Fibroblast of pulmonary artery (primary cell): ENCODE data around the gene ELMO1.

Experiments used
- DNase-seq: peaks from one replicate; pipeline ENCODE4 v3.0.0-alpha.2; 2010; ENCODE audit warnings: low read depth
- H3K4me3 ChIP-seq: replicated peaks from 2 replicates; pipeline ENCODE4 v1.5.1; 2011; ENCODE audit warnings: low read depth, mild to moderate bottlenecking, control low read depth, low read length, moderate library complexity
- CTCF ChIP-seq: IDR thresholded peaks from 2 replicates; pipeline ENCODE4 v1.5.1; 2011; ENCODE audit warnings: mild to moderate bottlenecking, control low read depth, low read length, inconsistent platforms; ENCODE audit errors: missing control alignments

ELMO1 gene

GRCh38 chr7:36823353-36823752, 625.3 kb downstream of the ELMO1 start:
- TF ChIP-seq CTCF: no peak
- DNase-seq: no peak
- no peak overlapping the region for H3K4me3 ChIP-seq

DNA sequence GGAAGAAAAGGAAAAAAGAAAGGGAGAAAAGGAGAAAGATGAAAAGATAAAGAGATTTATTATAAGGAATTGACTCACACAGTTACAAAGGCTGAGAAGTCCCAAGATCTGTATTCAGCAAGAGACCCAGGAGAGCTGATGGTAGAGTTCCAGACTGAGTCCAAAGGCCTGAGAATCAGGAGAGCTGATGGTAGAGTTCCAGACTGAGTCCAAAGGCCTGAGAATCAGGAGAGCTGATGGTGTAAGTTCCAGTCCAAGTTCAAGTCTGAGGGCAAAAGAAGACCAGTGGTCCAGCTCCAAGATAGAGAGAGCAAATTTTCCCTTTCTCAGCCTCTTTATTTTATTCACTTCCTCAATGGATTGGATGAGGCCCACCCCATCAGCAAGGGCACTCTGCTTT, 627.0 kb downstream of the ELMO1 start:
- no peak for TF ChIP-seq CTCF
- no peak for DNase-seq
- no peak overlapping the region for H3K4me3 ChIP-seq

GRCh38 chr7:36820527-36821170, 628.0 kb downstream of the ELMO1 start:
- H3K4me3 ChIP-seq: no peak overlapping the region
- peak; percentile 79 for DNase-seq
- TF ChIP-seq CTCF: no peak

DNA sequence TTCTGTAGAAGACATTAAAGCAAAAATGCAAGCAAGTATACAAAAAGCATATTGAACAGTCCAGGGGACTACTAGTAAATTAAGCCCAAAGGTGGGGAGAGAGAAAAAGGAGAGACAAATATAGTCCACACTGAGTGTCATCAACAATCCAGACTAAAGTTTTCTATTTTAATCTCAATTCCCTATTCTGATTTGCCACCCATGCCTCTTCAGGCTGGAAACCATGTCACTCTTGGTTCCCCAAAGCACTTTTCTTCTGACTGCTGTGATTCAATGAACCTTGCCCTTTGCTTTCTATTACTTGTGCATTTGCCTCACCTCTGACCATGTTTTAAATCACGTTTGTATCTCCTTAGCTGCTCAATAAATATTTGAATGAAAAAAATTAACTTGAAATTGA, 629.0 kb downstream of the ELMO1 start:
- H3K4me3 ChIP-seq: no peak overlapping the region
- DNase-seq: no peak
- TF ChIP-seq CTCF: no peak

DNA sequence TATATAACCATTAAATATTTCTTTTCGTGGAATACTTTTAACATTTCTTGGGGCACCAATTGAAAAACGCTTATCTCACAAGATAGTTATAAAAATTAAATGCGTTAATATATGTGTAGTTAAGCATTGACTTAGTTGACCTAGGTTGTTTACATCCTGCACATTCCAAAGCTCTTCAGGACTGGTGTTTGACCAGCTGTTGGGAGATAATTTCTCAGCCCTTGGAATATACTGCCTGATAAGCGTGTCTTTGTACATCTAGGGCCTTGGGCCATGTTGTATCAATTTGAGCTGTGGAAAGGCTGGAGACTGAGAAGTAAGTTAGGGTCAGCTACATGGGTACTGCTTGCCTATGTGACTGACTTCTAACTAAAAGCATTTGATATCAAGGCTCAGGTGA, 634.4 kb downstream of the ELMO1 start:
- DNase-seq: no peak
- TF ChIP-seq CTCF: no peak
- H3K4me3 ChIP-seq: no peak overlapping the region

DNA sequence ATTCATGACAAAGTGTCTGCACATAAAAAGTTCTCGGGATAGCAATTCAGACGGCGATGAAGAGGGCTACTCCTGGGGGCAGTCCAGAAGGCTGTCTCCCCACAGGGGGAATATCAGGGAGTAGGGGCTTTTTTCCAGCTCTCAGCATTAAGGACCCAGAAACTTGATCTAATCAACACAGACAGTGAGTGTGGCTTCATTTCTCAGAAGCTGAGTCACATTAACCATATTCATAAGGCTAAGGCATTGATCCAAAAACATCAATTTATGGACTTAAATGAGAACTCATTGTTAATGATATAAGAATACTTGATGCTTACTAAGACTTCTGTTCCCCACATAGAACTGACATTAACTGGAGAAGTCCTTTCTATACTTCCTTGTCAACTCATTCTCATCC, 636.9 kb downstream of the ELMO1 start:
- no peak overlapping the region for H3K4me3 ChIP-seq
- no peak for DNase-seq
- TF ChIP-seq CTCF: no peak

- no peak overlapping the region for H3K4me3 ChIP-seq
- no peak for TF ChIP-seq CTCF
- DNase-seq: no peak
Observed at GRCh38 chr7:36810489-36810888, 638.2 kb downstream of the ELMO1 start.
